Astrocyte of the spinal cord (primary cell): Measurements from ENCODE around the gene RPA1.

Experiments used
- DNase-seq: peaks from one replicate; pipeline ENCODE4 v3.0.0; 2011; ENCODE audit warnings: low read depth, low spot score
- H3K4me3 ChIP-seq: 2 replicates; pipeline ENCODE4 v1.5.1; 2011; ENCODE audit warnings: low read depth, mild to moderate bottlenecking, low read length, moderate library complexity
- CTCF ChIP-seq: IDR thresholded peaks from 2 replicates; pipeline ENCODE4 v1.5.1; 2012; ENCODE audit warnings: low read depth, mild to moderate bottlenecking, low read length, inconsistent platforms
- in situ Hi-C: cut with HindIII; loops from 2 replicates; pipeline ENCODE4 v1.10.0; 2017; ENCODE audit warnings: low sequenced_read_pairs

RPA1 gene

DNA sequence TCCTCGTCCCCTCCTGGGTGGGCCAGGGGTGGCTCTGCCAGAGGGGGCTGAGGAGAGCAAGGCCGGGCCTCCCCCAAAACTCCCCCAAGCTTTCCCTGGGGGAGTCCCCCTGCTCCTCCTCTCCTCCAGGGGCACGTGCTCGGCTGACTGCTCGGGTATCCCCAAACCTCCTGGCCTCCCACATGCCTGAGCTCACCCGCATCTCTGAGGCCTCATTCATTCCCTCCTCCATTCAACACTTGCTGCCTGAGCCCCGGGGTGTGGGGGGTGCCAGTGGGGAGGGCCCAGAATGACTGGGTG is 112.2 kb downstream of the RPA1 start:
- in situ Hi-C loops: no loop called here
- TF ChIP-seq CTCF: no peak
- H3K4me3 ChIP-seq: no peak overlapping the region
- DNase-seq: no peak

DNA sequence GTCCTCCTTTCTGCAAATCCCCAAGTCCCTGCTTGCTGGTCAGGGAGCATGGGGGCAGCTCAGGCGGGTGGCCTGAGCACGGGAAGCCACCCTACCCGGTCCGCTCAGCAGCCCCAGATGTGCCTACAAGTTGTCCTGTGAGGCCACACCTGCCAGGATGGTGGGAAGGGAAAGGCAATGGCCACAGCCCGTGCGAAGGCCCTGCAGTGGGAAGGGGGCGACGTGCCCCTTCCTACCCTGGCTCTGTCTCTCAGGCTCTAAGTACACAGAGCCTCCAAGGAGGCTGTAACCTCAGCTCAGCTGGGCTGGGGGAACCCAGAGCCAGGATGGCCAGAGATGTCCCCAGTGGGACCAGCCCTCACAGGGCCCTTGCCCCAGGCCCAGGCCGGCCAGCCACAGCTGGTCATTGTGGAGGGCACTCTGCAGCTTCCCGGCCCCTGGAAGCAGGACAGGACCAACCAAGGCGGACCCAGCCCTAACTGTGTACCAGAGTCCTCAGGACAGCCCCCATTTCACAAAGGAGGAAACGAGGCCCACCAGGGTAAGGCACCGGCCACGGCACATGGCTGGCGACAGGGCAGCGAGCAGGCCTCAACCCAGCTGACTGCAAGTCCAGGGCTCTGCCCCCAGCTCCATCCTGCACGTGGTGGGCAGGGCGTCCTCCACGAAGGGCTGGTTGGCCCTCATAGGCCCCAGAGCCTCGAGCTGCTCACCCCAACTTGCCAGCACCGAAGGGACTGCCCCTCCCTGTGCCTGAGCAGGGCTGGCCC is 113.0 kb downstream of the RPA1 start:
- no peak for DNase-seq
- no peak overlapping the region for H3K4me3 ChIP-seq
- in situ Hi-C loops: no loop called here
- no peak for TF ChIP-seq CTCF

DNA sequence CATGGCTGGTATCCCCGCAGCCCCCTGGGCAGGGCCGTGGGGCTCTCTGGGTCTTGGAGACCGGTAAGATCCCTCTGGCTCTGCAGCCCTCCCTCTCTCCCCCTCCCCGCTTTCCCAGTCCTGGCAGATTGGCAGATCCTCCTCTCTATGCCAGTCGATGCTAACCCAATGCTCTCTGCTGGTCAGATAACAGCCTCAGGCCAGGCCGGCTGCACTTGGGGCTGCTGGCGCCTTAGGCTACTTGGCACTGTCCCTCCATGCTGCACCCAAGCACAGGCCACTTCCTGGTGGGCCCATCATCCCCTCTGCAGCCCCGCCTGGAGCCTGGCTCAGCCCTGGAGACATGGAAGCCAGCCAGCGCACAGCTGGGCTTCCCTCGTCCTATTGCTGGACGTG is 113.6 kb downstream of the RPA1 start:
- H3K4me3 ChIP-seq: no peak overlapping the region
- no peak for DNase-seq
- no peak for TF ChIP-seq CTCF
- in situ Hi-C loops: no loop called here

GRCh38 chr17:1945621-1946020 is 115.8 kb downstream of the RPA1 start:
- no peak overlapping the region for H3K4me3 ChIP-seq
- in situ Hi-C loops: no loop called here
- no peak for DNase-seq
- TF ChIP-seq CTCF: no peak

DNA sequence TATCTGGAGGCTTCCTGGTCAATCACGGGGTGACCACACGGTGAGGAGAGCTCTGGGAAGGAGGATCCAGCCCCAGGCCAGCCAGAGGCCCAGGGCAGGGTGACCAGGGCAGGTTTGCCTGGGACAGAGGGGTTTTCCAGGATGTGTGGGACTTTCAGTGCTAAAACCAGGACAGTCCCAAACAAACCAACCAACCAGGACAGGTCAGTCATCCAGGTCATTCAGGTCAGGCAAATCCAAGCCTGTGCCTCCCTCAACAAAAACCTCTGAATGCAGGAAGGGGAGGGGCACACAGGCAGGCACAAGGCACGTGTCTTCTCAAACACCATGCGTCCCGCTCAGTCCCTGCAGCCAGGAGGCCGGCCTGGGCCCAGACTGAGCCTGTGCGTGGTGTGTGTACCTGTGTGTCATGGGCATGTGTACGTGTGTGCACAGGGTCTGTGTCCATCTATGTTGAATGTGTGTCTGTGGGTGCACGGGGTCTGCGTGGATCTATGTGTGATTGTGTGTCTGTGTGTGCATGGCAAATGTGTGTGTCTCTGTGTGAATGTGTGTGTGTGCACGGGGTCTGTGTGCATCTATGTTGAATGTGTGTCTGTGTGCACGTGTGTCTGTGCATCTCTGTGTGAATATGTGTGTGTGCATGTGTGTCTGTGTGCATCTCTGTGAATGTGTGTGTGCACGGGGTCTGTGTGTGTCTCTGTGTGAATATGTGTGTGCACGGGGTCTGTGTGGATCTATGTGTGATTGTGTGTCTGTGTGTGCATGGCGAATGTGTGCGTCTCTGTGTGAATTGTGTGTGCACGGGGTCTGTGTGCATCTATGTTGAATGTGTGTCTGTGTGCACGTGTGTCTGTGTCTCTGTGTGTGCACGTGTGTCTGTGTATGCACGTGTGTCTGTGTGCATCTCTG is 116.5 kb downstream of the RPA1 start:
- TF ChIP-seq CTCF: no peak
- in situ Hi-C loops: no loop called here
- no peak for DNase-seq
- no peak overlapping the region for H3K4me3 ChIP-seq

DNA sequence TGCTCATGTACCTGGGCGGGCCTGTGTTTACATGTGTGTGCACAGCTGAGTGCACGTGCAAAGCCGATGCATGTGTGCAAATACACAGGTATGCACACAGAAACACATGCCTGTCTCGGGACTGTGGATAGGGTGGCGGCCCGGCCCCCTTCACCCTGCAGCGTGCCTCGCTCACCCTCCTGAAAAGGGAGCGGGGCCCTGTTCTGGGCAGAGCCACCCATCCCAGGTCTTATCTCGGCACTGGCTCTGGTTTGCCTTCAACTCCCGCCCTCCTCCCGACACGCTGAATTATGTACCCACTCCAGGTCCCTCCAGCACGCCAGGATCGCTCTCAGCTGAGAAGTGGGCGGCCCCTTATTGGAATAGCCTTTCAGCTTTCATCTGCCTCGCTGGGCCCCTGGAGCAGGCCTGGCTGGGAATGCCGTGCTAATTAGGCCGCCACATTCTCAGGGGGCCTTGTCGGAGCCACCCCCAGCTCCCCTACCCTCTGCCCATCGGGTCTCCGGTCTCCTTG is 117.5 kb downstream of the RPA1 start:
- no peak for TF ChIP-seq CTCF
- DNase-seq: no peak
- H3K4me3 ChIP-seq: no peak overlapping the region
- in situ Hi-C loops: no loop called here
